ENCODE measurements around the gene EFNA2.

Gene EFNA2

GRCh38 chr19:1284293-1284978 lies 1.2 kb upstream of the EFNA2 start:
- DNase-seq: no peak

DNA sequence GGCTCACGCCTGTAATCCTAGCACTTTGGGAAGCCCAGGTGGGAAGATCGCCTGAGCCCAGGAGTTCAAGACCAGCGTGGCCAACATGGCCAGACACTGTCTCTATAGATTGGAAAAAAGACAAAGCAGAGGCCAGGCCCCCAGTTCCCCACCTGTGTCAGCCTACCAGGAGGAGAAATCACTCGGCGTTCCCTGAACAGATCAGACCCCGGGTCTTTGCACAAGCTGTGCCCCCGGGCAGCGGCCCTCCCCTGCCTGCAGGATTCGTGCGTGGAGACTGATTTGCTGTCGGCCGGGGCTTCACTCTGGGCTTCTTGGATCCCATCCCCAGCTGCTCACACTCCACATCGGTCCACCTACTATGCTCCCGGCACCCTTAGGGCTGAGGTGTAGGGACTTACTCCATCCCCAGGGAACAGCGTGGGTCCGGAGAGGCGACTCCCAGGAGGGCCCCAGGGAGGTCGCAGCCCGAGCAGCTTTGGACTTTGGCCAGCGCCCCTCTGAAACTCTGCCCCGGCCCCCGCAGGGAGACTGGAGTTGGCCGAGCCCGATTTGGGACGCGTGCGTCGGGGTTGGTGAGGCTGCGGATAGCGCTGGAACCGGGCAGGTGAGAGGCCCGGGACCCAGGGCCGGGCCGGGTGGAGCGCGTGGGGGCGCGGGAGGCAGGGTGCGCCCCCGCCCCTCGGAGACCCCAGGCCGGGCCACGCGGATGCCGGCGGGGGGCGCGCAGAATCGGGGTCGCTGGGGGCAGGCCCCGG lies 515 bp upstream of the EFNA2 start:
- no peak for DNase-seq

DNA sequence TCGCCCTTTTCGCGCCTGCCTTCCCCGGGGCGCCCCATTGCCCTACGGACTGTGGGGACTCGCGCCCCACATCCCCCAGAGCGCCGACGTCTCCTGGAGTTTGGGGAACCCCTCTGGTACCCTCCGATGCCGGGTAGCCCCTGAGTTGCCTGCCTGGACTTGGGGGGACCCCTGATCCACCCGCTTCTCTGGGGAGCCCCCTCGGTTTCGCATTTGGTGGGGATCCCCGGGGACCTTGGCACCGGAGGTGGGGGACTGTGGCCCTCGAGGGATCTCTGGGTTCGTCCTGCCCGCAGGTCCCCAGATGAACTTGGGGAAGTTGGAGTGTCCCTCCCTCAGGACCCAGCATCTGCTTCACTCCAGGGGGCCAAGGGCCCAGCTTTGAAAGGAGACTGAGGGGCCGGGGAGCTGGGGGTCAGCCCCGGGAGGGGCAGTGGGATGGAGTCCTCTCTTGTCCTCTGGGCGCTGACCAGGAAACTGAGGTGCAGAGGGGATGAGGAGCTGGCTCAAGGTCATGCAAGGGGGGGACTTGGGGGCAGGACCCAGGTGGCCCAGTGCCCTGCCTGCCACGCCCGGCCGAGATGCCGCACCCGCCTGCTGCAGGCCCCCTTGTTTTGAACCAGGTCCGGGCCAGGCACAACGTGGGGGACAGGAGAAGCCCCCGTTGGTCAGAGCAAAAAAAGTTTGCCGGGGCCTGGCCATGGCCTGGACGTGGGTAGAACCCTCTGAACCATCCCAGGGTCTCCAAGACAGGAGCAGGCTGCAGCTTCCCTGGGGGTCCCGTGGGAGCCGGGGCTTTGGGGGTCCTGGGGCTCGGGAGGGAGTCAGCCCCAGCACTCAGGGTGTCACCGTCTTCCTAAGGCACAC lies 1.0 kb downstream of the EFNA2 start:
- DNase-seq: no peak

DNA sequence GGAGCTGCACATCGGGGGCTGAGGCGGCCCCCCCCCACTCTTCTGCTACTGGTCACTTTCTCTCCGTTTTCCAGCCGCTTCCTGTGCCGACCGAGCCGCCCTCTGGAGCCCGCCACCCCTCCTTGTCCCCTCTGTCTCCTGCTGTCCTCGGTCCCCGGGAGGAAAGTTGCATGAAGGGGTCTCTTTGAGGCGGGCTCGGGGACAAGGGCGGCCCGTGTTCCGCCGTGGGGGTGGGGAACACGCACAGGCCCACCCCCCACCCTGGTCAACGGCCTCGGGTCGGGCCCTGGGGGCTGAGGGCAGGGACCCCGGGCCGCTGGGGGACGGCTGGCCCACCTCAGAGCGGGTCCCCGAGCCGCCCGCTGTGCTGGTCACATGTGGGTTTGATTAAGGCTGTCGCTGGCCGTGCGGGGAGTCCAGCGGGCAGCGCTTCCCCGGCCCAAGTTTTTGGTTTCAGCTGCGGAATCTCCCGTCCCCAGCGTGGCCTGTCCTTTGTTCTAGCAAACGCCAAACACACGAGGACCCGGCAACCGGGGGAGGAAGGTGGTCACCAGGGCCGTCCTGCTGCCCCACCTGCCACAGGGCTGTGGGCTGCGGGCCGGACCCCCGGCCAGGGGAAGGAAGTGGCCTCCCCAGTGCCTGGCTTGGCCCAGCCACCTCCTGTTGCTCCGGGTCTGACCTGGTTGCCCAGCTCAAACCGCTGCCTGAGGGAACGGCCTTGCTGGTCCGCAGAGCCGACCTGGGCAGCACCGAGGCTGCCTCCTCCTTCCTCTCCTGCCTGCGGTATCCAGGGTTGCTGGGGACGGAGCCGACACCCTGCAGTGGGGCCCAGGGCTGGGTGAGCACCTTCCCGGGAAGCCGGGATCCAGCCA lies 1.9 kb downstream of the EFNA2 start:
- no peak for DNase-seq

DNA sequence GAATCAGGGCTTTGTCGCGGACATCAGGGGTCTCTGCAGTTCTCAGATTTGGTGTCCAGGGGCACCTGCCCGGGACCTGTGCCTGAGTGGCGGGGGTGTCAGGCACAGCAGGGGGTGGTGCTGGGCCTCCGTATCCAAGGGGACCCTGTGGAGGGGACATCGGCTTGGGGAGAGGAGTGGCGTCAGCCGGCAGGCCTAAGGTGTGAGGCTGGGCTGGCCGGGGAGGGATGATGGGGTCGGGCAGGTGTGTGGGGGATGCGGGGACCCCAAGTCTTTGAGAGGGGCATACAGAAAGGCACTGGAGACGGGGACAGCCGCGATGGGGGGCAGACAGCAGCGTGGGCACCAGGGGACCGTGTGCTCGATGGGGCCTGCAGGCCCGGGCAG lies 2.5 kb downstream of the EFNA2 start:
- DNase-seq: no peak

DNA sequence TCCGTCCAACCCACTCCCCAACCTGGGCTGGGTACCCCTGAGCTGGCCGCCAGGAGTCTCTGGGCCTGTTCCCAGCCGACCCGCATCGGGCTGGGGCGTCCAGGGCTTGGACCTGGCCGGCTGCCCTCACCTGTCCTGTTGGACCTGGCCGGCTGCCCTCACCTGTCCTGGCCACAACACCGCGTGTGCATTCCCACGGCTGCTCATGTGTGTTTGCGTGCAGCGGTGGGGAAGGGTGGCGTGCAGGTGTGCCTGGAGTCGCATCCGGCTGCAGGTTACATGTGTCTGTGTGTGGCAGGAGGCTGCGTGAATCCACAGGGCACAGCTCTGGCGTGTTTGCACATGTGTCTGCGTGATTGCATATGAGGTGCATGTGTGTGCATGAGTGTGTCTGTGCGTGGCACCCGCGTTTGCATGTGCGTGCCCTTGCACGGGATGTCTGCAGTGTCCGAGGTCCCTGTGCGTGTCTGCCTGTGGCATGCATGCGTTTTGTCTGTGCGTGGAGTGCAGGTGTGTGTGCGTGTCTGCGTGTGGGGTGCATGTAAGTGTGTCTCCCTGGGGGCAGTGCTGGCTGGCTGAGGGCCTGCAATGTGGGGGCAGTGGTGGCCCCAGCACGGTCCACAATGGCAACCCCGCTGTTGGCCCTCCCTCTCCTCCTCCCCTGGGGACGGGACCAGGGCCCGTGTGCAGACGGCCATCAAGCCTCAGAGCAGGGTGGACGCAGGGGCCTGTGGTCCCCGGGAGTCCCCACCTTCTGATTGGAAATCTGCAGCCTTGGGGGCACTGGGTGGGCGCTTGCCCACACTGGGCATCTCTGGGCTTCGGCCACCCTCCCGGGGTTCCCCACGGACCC lies 3.4 kb downstream of the EFNA2 start:
- no peak for DNase-seq

DNA sequence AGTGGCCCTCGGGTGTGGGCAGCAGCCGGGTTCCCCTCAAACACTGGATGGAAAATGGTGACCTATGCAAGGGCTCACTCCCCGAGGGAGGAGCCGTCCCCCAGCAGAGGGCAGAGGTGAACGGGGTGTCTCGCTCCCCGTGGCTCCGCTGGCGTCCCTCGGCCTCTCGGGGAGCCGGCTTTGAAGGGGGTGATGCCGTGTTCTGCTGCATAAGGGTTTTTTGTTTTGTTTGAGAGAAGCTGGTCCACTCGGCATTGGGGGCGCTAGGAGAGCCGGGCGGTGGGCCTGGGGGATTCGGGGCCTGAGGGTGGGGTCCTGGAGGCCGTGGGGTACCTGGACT lies 4.0 kb downstream of the EFNA2 start:
- no peak for DNase-seq

DNA sequence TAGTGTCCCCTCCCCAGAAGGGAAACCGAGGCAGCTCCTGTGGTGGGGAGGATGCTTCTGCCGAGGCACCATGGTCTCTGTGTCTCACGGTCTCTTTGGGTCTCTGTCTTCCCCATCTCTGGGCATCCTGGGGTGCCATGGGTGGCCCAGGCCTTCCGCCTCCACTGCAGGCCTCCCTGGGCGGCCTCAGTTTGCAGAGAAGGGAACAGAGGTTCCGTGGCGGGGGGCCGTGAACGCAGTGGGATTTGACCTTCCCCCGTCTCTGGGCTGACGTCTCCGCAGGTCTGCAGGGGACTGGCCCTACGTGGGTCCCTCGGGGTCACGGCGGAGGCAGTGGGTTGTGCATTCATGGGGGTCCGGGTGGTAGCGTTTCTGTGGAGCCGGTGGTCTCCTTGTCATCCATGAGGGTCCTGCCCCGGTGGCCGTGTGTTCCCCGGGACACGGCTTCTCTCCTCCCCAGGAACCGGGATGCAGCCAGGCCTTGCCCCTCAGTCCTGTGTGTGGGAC lies 4.6 kb downstream of the EFNA2 start:
- DNase-seq: no peak

- no peak for DNase-seq
Observed at GRCh38 chr19:1290703-1291651, 5.3 kb downstream of the EFNA2 start.

DNA sequence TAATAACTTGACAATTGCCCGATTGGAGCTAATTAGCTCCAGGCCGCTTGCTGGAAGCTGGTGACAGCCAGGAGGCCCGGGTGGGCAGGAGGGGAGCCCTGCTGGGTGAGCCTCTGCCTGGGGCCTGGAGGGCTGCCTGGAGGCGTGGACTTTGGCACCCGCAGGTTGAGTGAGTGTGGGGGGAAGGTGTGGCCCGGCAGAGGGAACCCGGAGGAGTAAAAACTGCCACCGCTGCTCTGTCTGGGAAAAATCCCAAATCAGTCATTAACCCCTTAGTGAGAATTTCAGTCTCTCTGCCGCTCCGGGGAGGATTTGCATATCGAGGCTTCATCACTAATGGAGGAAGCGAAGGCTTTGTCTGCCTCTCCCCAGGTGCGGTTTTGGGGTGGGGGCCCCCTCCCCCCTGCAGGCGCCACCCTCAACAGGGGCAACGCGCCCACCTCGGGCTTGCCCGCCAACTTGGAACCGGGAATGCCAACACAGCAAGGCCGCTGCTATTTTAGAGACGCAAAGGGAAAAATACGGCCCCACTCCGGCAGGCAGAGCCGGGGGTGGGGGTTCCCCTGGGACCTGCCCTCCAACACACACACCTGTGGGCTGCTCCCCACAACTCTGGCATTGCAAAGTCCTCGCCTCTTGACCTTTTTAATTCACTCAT lies 6.2 kb downstream of the EFNA2 start:
- no peak for DNase-seq

- DNase-seq: no peak
Observed at GRCh38 chr19:1292419-1293151, 6.9 kb downstream of the EFNA2 start.

DNA sequence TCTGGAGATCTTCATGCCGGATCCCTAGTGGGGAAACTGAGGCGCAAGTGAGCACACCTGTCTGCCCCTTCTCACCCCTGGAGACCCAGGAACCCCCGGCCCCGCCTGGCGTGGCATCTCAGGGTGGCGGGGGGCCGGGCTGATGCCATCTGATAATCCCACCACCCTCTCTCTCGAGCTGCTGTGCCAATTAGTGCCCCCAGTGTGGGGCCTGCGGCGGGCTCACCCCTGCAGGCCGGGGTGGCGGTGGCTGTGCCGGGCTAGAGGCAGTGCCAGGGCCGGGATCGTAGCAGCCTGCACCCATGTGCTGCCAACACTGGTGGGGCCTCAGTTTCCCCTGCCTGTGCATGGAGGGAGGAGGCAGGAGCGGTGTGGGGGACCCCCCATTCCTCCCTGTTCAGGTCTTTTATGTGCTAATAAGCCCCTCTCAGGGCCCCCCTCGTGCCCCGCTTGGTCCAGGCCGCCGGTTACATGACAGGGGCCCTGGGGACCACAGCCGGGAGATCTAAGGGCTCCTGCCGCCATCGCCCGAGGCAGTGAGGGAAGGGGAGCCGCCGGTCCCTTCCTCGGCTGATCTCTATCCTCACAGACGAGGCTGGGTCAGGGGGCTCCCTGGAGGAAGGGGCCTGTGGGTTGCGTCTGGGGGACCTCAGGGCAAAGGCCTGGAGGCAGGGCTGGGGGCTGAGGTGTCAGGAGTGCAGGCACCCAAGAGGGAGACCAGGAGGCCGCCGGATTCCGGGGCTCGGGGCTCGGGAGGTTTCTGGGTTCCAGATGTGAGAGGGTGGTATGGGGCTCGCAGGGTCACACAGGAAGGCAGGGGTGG lies 8.3 kb downstream of the EFNA2 start:
- no peak for DNase-seq

- no peak for DNase-seq
Observed at GRCh38 chr19:1294688-1295087, 9.0 kb downstream of the EFNA2 start.

DNA sequence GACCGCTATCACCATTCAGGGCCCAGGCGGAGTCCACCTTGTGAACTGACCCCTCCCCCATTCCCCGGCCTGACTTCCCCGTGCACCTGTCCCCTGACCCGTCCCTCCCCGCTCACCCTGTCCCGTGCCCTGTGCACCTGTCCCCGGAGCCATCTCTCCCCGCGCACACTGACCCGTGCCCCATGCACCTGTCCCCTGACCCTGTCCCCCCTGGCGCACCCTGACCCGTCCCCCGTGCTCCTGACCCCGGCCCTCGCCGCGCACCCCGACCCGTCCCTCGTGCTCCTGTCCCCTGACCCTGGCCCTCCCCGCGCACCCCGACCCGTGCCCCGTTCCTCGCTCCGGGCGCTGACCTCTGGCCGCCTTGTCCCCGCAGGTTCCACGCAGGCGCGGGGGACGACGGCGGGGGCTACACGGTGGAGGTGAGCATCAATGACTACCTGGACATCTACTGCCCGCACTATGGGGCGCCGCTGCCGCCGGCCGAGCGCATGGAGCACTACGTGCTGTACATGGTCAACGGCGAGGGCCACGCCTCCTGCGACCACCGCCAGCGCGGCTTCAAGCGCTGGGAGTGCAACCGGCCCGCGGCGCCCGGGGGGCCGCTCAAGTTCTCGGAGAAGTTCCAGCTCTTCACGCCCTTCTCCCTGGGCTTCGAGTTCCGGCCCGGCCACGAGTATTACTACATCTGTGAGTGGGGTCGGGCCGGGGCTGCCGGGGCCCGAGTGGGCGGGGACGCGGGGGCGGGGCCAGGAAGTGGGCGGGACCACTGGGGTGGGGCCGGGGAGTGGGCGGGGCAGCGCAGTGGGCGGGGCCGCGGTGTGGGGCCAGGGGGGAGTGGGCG lies 9.7 kb downstream of the EFNA2 start:
- DNase-seq: no peak

DNA sequence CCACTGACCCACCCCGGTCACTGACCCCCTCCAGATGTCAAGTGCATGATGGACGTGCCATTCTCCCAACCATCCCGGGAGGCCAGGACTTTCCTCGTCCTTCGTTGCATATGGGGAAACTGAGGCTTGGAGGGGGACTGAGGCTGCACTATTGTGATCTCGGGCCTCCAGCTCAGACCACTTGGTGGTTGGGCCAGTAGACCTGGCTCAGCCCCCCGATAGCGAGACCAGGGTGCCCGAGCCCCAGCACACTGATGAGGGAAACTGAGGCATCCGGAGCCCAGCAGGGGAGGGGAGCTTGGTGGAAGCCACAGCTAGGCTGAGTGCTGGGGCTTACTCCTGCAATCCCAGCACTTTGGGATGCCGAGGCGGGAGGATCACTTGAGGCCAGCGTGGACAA lies 10.4 kb downstream of the EFNA2 start:
- no peak for DNase-seq

- DNase-seq: no peak
Observed at GRCh38 chr19:1296575-1297271, 11.1 kb downstream of the EFNA2 start.
